DOHH2 (cell line): ENCODE results near the gene TSNAXIP1.

Source experiments
- EZH2phosphoT487 ChIP-seq: fragments of 200-600 bp; sonication (generic); IDR thresholded peaks from 2 replicates; pipeline ENCODE4 v1.6.1; 2017; ENCODE audit warnings: borderline replicate concordance, mild to moderate bottlenecking, antibody characterized with exemption, low read length, moderate library complexity, mixed read lengths
- TF ChIP-seq, protein P1 (sequence below): fragments of 200-600 bp; sonication (generic); IDR thresholded peaks from one replicate; pipeline ENCODE4 v1.5.1; 2014; ENCODE audit warnings: antibody characterized with exemption, mild to moderate bottlenecking, low read depth, low read length; ENCODE audit not compliant: poor library complexity, severe bottlenecking

DNA sequence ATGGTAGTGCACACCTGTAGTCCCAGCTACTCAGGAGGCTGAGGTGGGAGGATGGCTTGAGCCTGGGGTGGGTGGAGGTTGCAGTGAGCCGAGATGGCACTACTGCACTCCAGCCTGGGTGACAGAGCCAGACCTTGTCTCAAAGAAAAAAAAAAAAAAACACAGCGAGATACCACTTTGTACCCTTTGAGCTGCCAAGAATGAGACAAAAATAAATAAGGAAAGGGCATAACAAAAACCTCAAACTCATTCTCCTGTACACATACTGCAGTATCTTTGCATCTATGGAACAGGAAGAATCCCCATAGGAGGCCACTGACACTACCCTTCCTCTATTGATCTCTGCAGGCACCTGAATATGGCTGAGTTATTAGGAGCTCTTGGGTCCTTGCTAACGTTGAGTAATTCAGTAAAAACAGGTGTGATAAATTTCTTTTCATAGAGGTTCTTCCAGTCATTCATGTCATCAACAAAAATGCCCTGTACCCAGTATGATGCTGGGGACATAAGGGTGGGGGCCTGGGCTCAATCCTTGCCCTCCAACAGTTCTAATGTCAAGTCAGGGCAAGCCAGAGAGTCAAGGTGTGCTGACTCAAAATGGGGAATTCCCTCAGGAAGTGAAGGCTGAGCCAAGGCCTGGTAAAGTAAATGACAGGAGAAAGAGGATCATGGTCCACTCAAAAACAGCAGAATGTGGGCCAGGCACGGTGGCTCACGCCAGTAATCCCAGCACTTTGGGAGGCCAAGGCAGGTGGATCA is 27.3 kb upstream of the TSNAXIP1 start:
- TF ChIP-seq, protein P1, sequence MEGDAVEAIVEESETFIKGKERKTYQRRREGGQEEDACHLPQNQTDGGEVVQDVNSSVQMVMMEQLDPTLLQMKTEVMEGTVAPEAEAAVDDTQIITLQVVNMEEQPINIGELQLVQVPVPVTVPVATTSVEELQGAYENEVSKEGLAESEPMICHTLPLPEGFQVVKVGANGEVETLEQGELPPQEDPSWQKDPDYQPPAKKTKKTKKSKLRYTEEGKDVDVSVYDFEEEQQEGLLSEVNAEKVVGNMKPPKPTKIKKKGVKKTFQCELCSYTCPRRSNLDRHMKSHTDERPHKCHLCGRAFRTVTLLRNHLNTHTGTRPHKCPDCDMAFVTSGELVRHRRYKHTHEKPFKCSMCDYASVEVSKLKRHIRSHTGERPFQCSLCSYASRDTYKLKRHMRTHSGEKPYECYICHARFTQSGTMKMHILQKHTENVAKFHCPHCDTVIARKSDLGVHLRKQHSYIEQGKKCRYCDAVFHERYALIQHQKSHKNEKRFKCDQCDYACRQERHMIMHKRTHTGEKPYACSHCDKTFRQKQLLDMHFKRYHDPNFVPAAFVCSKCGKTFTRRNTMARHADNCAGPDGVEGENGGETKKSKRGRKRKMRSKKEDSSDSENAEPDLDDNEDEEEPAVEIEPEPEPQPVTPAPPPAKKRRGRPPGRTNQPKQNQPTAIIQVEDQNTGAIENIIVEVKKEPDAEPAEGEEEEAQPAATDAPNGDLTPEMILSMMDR: no peak
- TF ChIP-seq EZH2phosphoT487: no peak
